DOHH2 (cell line): ENCODE results near the gene SYT6.

Experiments
- H3F3A ChIP-seq: fragments of 200-600 bp; sonication (generic), shearing (Covaris generic); 2 replicates; pipeline ENCODE4 v1.6.0; 2016; ENCODE audit warnings: antibody characterized with exemption, mild to moderate bottlenecking; ENCODE audit not compliant: control insufficient read depth, insufficient read depth
- H3K27ac ChIP-seq: fragments of 200-600 bp; sonication (generic); 2 replicates; pipeline ENCODE4 v1.5.1; 2014; ENCODE audit warnings: low read depth, mild to moderate bottlenecking, low read length, moderate library complexity
- H3K27me3 ChIP-seq: fragments of 200-600 bp; sonication (generic); 2 replicates; pipeline ENCODE4 v1.6.1; 2014; ENCODE audit warnings: mild to moderate bottlenecking, low read length, mixed read lengths; ENCODE audit not compliant: control insufficient read depth
- H3K36me3 ChIP-seq: fragments of 200-600 bp; sonication (generic); 2 replicates; pipeline ENCODE4 v1.6.1; 2014; ENCODE audit warnings: mild to moderate bottlenecking, low read length, moderate library complexity, mixed read lengths; ENCODE audit not compliant: control insufficient read depth
- H3K4me1 ChIP-seq: fragments of 200-600 bp; sonication (generic); 2 replicates; pipeline ENCODE4 v1.6.1; 2014; ENCODE audit warnings: mild to moderate bottlenecking, low read length, mixed read lengths; ENCODE audit not compliant: control insufficient read depth
- H3K4me2 ChIP-seq: fragments of 200-600 bp; sonication (generic); 2 replicates; pipeline ENCODE4 v1.6.0; 2014; ENCODE audit warnings: mild to moderate bottlenecking, low read length, moderate library complexity
- H3K4me3 ChIP-seq: fragments of 200-600 bp; sonication (generic); 2 replicates; pipeline ENCODE4 v1.5.1; 2014; ENCODE audit warnings: mild to moderate bottlenecking, low read length, mixed read lengths
- H3K79me2 ChIP-seq: fragments of 200-600 bp; sonication (generic); 2 replicates; pipeline ENCODE4 v1.6.1; 2014; ENCODE audit warnings: mild to moderate bottlenecking, low read length, mixed read lengths; ENCODE audit not compliant: control insufficient read depth
- H3K9me2 ChIP-seq: fragments of 200-600 bp; sonication (generic); replicated peaks from 2 replicates; pipeline ENCODE4 v1.6.1; 2014; ENCODE audit warnings: mild to moderate bottlenecking, low read length, mixed read lengths; ENCODE audit not compliant: control insufficient read depth
- H3K9me3 ChIP-seq: fragments of 200-600 bp; sonication (generic); 2 replicates; pipeline ENCODE4 v1.6.1; 2014; ENCODE audit warnings: antibody characterized with exemption, low read length, mixed read lengths; ENCODE audit not compliant: control insufficient read depth, insufficient read depth
- H4K20me1 ChIP-seq: fragments of 200-600 bp; sonication (generic); 2 replicates; pipeline ENCODE4 v1.6.0; 2014; ENCODE audit warnings: low read depth, mild to moderate bottlenecking, antibody characterized with exemption, low read length, moderate library complexity; ENCODE audit not compliant: control insufficient read depth, insufficient read depth
- CTCF ChIP-seq: fragments of 200-600 bp; sonication (generic); IDR thresholded peaks from one replicate; pipeline ENCODE4 v1.5.1; 2014; ENCODE audit warnings: antibody characterized with exemption, mild to moderate bottlenecking, low read depth, low read length; ENCODE audit not compliant: poor library complexity, severe bottlenecking
- EZH2phosphoT487 ChIP-seq: fragments of 200-600 bp; sonication (generic); IDR thresholded peaks from 2 replicates; pipeline ENCODE4 v1.6.1; 2017; ENCODE audit warnings: borderline replicate concordance, mild to moderate bottlenecking, antibody characterized with exemption, low read length, moderate library complexity, mixed read lengths

Gene SYT6

GRCh38 chr1:114082867-114083585 lies 70.6 kb downstream of the SYT6 start:
- no peaks in the 10 kb centered on the region for H3K9me3 ChIP-seq
- no peak overlapping the region for H3K4me3 ChIP-seq
- H3K36me3 ChIP-seq, result no peaks in the 10 kb centered on the region
- no peaks in the 10 kb centered on the region for H3K27me3 ChIP-seq
- no peaks in the 10 kb centered on the region for H3K9me2 ChIP-seq
- H4K20me1 ChIP-seq, result no peaks in the 10 kb centered on the region
- no peaks in the 10 kb centered on the region for H3K79me2 ChIP-seq
- TF ChIP-seq EZH2phosphoT487, result no peak
- no peak for TF ChIP-seq CTCF
- no peak overlapping the region for H3K4me2 ChIP-seq
- H3F3A ChIP-seq, result no peaks in the 10 kb centered on the region
- no peaks in the 10 kb centered on the region for H3K4me1 ChIP-seq
- H3K27ac ChIP-seq, result no peak overlapping the region

GRCh38 chr1:114082304-114082630 lies 71.4 kb downstream of the SYT6 start:
- TF ChIP-seq EZH2phosphoT487 (no peak), CTCF (no peak)
- no peak overlapping the region for H3K4me3 ChIP-seq
- H3K79me2 ChIP-seq, result no peaks in the 10 kb centered on the region
- no peak overlapping the region for H3K27ac ChIP-seq
- no peaks in the 10 kb centered on the region for H3F3A ChIP-seq
- H3K36me3 ChIP-seq, result no peaks in the 10 kb centered on the region
- no peaks in the 10 kb centered on the region for H3K9me2 ChIP-seq
- no peaks in the 10 kb centered on the region for H3K4me1 ChIP-seq
- H4K20me1 ChIP-seq, result no peaks in the 10 kb centered on the region
- no peak overlapping the region for H3K4me2 ChIP-seq
- H3K27me3 ChIP-seq, result no peaks in the 10 kb centered on the region
- H3K9me3 ChIP-seq, result no peaks in the 10 kb centered on the region

GRCh38 chr1:114081437-114082303 lies 72.0 kb downstream of the SYT6 start:
- H3F3A ChIP-seq, result no peaks in the 10 kb centered on the region
- H3K79me2 ChIP-seq, result no peaks in the 10 kb centered on the region
- TF ChIP-seq CTCF (no peak), EZH2phosphoT487 (no peak)
- no peaks in the 10 kb centered on the region for H4K20me1 ChIP-seq
- no peaks in the 10 kb centered on the region for H3K9me3 ChIP-seq
- no peaks in the 10 kb centered on the region; the same call in 1 of the 2 replicates for H3K27me3 ChIP-seq
- no peaks in the 10 kb centered on the region for H3K36me3 ChIP-seq
- H3K4me2 ChIP-seq, result no peak overlapping the region
- no peaks in the 10 kb centered on the region for H3K9me2 ChIP-seq
- H3K27ac ChIP-seq, result no peak overlapping the region
- H3K4me3 ChIP-seq, result no peak overlapping the region
- H3K4me1 ChIP-seq, result no peaks in the 10 kb centered on the region
